ENCODE data around the gene FBXL5.

DNA sequence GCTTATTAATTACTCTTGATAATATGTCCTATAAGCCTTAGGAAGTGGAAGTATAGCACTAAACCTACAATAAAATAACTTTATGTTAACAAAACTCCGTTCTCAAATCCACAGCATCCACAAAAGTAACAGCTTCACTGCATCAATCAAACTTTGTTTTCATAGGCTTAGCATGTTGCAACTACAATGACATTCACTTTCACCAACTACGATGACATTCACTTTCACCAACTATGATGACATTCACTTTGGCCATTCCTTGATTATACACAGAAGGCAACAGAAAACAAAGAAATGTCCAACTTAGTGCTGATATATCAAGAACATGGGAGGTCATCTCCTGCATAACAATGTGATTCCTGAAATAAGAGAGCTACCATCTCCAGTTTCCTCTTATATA, 44.3 kb downstream of the FBXL5 start:
- TF ChIP-seq, protein P1, sequence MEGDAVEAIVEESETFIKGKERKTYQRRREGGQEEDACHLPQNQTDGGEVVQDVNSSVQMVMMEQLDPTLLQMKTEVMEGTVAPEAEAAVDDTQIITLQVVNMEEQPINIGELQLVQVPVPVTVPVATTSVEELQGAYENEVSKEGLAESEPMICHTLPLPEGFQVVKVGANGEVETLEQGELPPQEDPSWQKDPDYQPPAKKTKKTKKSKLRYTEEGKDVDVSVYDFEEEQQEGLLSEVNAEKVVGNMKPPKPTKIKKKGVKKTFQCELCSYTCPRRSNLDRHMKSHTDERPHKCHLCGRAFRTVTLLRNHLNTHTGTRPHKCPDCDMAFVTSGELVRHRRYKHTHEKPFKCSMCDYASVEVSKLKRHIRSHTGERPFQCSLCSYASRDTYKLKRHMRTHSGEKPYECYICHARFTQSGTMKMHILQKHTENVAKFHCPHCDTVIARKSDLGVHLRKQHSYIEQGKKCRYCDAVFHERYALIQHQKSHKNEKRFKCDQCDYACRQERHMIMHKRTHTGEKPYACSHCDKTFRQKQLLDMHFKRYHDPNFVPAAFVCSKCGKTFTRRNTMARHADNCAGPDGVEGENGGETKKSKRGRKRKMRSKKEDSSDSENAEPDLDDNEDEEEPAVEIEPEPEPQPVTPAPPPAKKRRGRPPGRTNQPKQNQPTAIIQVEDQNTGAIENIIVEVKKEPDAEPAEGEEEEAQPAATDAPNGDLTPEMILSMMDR (IDR thresholded peaks at IDR 0.05; ENCODE audit: extremely low read depth in 1 of 2, insufficient read depth in 1 of 2, low read depth in 1 of 2, low read length in 2 of 2), result no peak
- no peak for TF ChIP-seq POLR2A (IDR thresholded peaks at IDR 0.05; ENCODE audit: low read depth, low read length)
- no peak for TF ChIP-seq MYC (IDR thresholded peaks at IDR 0.05; ENCODE audit: low read depth, low read length)
- no peak for TF ChIP-seq POLR2AphosphoS5 (IDR thresholded peaks at IDR 0.05; ENCODE audit: insufficient read depth, low read depth, low read length)
- TF ChIP-seq EZH2 (IDR thresholded peaks at IDR 0.05; ENCODE audit: borderline replicate concordance, low read depth, low read length, severe bottlenecking), result no peak
- TF ChIP-seq FOS (IDR thresholded peaks at IDR 0.05; ENCODE audit: borderline replicate concordance, insufficient read depth, low read length), result no peak
